HCT116 (cell line): ENCODE data around the gene SLC9C2. TPM values are rescaled to one million over a fixed set of nuclear protein-coding genes. Genes with fewer than 3 reads are reported as not detected.
"Not testable (repeated sequence)": the region's sequence is repeated elsewhere in the genome, so short reads cannot be mapped to it uniquely, and the experiment has no call there.

ENCODE experiments used
- ATAC-seq: fragments of 200-7000 bp; cut with Tn5 transposase; 2 replicates; pipeline ENCODE4 v1.9.1; 2020; ENCODE audit warnings: mild to moderate bottlenecking, moderate library complexity
- BruUV-seq: library from RNA; stranded (reverse); fragments of 400-500 nt; replicated peaks from 2 replicates; lab custom pipeline; 2021; lab: Mats Ljungman, UMichigan
- CTCF ChIA-PET: fragments of 300-600 bp; sonication (Branson Sonifier 250); formaldehyde crosslinking; loops from one replicate; lab custom pipeline; 2021; ENCODE audit warnings: antibody characterized with exemption; lab: Charles Lee
- POLR2A ChIA-PET: fragments of 300-600, 350-600 bp; sonication (Branson Sonifier 250); formaldehyde crosslinking; loops from one replicate; lab custom pipeline; 2021; ENCODE audit warnings: antibody characterized with exemption; lab: Charles Lee
- RAD21 ChIA-PET, 2 experiments: fragments of 300-600 bp; sonication (Branson Sonifier 250); formaldehyde crosslinking; loops; one replicate each; lab custom pipeline; 2023; ENCODE audit warnings: low total read pairs in 2 of 2; ENCODE audit not compliant: uncharacterized antibody in 2 of 2, unreplicated experiment in 2 of 2, low non-redundant PET in 1 of 2; lab: Charles Lee
- DNase-seq: peaks from one replicate; pipeline ENCODE4 v3.0.0-alpha.2; 2010; ENCODE audit warnings: low read depth, low spot score
- H2AFZ ChIP-seq: fragments of 200-600 bp; shearing (Covaris generic), sonication (generic); 2 replicates; pipeline ENCODE4 v1.6.1; 2017; ENCODE audit warnings: low read depth, mixed run types, mixed read lengths, antibody characterized with exemption, low read length; ENCODE audit not compliant: poor library complexity, severe bottlenecking
- H3K27ac ChIP-seq: 2 replicates; pipeline ENCODE4 v1.5.1; 2012; ENCODE audit warnings: low read depth, low read length
- H3K27me3 ChIP-seq: fragments of 200-600 bp; sonication (generic); 2 replicates; pipeline ENCODE4 v1.6.1; 2016; ENCODE audit warnings: mixed run types, low read length, mixed read lengths; ENCODE audit not compliant: insufficient read depth
- H3K36me3 ChIP-seq, 2 experiments: fragments of 200-500 bp in 1 of 2; fragments of 200-600 bp in 1 of 2; sonication (Bioruptor generic) in 1 of 2; sonication (generic) in 1 of 2; 2 replicates each; pipeline versions ENCODE4 v1.5.1 to v1.6.1; 2014 to 2016; ENCODE audit warnings: low read length in 2 of 2, inconsistent platforms in 1 of 2, mixed read lengths in 1 of 2, mixed run types in 1 of 2; ENCODE audit not compliant: insufficient read depth in 2 of 2, control insufficient read depth in 1 of 2
- H3K4me1 ChIP-seq, 2 experiments: fragments of 200-600 bp in 1 of 2; sonication (generic) in 1 of 2; 2 replicates each; pipeline versions ENCODE4 v1.5.1 to v1.6.1; 2012 to 2017; ENCODE audit warnings: low read length in 2 of 2, inconsistent platforms in 1 of 2, mild to moderate bottlenecking in 1 of 2, mixed read lengths in 1 of 2, mixed run types in 1 of 2, moderate library complexity in 1 of 2; ENCODE audit not compliant: insufficient read depth in 2 of 2, control insufficient read depth in 1 of 2
- H3K4me2 ChIP-seq: fragments of 200-600 bp; sonication (generic); 2 replicates; pipeline ENCODE4 v1.6.1; 2017; ENCODE audit warnings: mixed run types, low read length, mixed read lengths
- H3K4me3 ChIP-seq, 2 experiments: fragments of 200-600 bp in 1 of 2; sonication (generic) in 1 of 2; replicated peaks in 1 of 2; 2 replicates each; pipeline ENCODE4 v1.5.1; 2011 to 2016; ENCODE audit warnings: low read length in 2 of 2, control low read depth in 1 of 2, low read depth in 1 of 2, mild to moderate bottlenecking in 1 of 2, mixed read lengths in 1 of 2, mixed run types in 1 of 2
- H3K79me2 ChIP-seq: fragments of 200-600 bp; sonication (generic); 2 replicates; pipeline ENCODE4 v1.6.1; 2017; ENCODE audit warnings: mild to moderate bottlenecking, mixed run types, low read length, moderate library complexity, mixed read lengths; ENCODE audit not compliant: insufficient read depth
- H3K9ac ChIP-seq: fragments of 200-600 bp; sonication (generic); 2 replicates; pipeline ENCODE4 v1.6.1; 2016; ENCODE audit warnings: low read length, mixed read lengths
- H3K9me2 ChIP-seq: fragments of 200-600 bp; sonication (generic), shearing (Covaris generic); 2 replicates; pipeline ENCODE4 v1.6.1; 2017; ENCODE audit warnings: mixed run types, mild to moderate bottlenecking, moderate library complexity; ENCODE audit not compliant: insufficient read depth
- H3K9me3 ChIP-seq, 2 experiments: fragments of 200-500 bp in 1 of 2; fragments of 200-600 bp in 1 of 2; sonication (Bioruptor generic) in 1 of 2; sonication (generic) in 1 of 2; 2 replicates each; pipeline ENCODE4 v1.6.1; 2014 to 2017; ENCODE audit warnings: low read length in 2 of 2, mixed read lengths in 2 of 2, inconsistent platforms in 1 of 2, low read depth in 1 of 2, mild to moderate bottlenecking in 1 of 2, mixed run types in 1 of 2, moderate library complexity in 1 of 2; ENCODE audit not compliant: control insufficient read depth in 1 of 2, insufficient read depth in 1 of 2
- H4K20me1 ChIP-seq: fragments of 200-600 bp; sonication (generic), shearing (Covaris generic); 2 replicates; pipeline ENCODE4 v1.6.1; 2017; ENCODE audit warnings: mixed run types, mild to moderate bottlenecking, moderate library complexity; ENCODE audit not compliant: insufficient read depth
- ATF3 ChIP-seq: IDR thresholded peaks from 2 replicates; pipeline ENCODE4 v1.6.1; 2012
- CEBPB ChIP-seq: IDR thresholded peaks from 2 replicates; pipeline ENCODE4 v1.6.1; 2012; ENCODE audit warnings: low read depth
- EZH2phosphoT487 ChIP-seq: fragments of 200-600 bp; IDR thresholded peaks from 2 replicates; pipeline ENCODE4 v1.6.1; 2018; ENCODE audit warnings: antibody characterized with exemption, borderline replicate concordance
- FOSL1 ChIP-seq: IDR thresholded peaks from 2 replicates; pipeline ENCODE4 v1.6.1; 2012; ENCODE audit warnings: low read depth
- JUND ChIP-seq: IDR thresholded peaks from 2 replicates; pipeline ENCODE4 v1.6.1; 2012
- MAX ChIP-seq: IDR thresholded peaks from 2 replicates; pipeline ENCODE4 v1.6.1; 2012
- POLR2A ChIP-seq: IDR thresholded peaks from 2 replicates; pipeline ENCODE4 v1.7.0; 2011; ENCODE audit warnings: borderline replicate concordance; ENCODE audit not compliant: insufficient read depth, insufficient read length; ENCODE audit errors: extremely low read depth
- POLR2AphosphoS5 ChIP-seq: IDR thresholded peaks from 2 replicates; pipeline ENCODE4 v1.6.1; 2011; ENCODE audit warnings: mild to moderate bottlenecking, low read depth, low read length, moderate library complexity
- REST ChIP-seq: IDR thresholded peaks from 2 replicates; pipeline ENCODE4 v1.6.1; 2012; ENCODE audit warnings: low read depth
- SIN3A ChIP-seq: IDR thresholded peaks from 2 replicates; pipeline ENCODE4 v1.6.1; 2012; ENCODE audit warnings: low read depth
- SP1 ChIP-seq: IDR thresholded peaks from 2 replicates; pipeline ENCODE4 v1.6.1; 2012; ENCODE audit warnings: low read depth
- YY1 ChIP-seq: IDR thresholded peaks from 2 replicates; pipeline ENCODE4 v1.6.1; 2011; ENCODE audit warnings: low read length, low read depth, moderate library complexity, mild to moderate bottlenecking; ENCODE audit not compliant: insufficient replicate concordance; ENCODE audit errors: extremely low read depth
- intact Hi-C: fragments of 100-400 bp; cut with micrococcal nuclease; formaldehyde crosslinking; loops from 2 replicates; pipeline ENCODE4 v1.10.0; 2022
- total RNA-seq: library from RNA; stranded (reverse); gene quantifications from one replicate; pipeline ENCODE4 v1.2.1, GENCODE V29; 2021; ENCODE audit not compliant: unreplicated experiment
- TF ChIP-seq, protein P1 (sequence below): IDR thresholded peaks from 2 replicates; pipeline ENCODE4 v1.6.1; 2011; ENCODE audit warnings: mild to moderate bottlenecking, low read length, moderate library complexity; ENCODE audit not compliant: insufficient replicate concordance; ENCODE audit errors: extremely low read depth

SLC9C2 gene
- total RNA-seq, 1 experiment from 2014 or later: not detected

DNA sequence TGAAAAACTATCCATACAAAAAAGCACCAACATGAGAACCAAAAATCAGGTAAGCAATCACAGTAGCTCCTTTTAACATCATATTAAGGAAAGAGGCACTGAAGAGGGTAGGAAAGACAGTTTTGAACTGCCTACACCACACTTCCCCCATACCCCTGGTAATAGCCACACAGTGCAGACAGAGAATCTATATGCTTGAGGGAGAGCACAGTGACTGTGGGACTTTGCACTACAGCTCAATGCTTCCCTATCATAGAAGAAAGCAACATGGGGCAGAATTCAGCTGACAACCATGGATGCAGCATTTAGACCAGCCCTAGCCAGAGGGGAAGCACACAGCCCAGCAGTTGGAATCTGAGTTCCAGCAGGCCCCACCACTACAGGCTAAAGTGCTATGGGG, 24.4 kb upstream of the SLC9C2 start (continued):
- TF ChIP-seq SP1: no peak
- TF ChIP-seq POLR2A: no peak
- TF ChIP-seq CEBPB: no peak
- TF ChIP-seq YY1: no peak
- no peak for TF ChIP-seq MAX
- no peak for TF ChIP-seq JUND
- TF ChIP-seq, all 23 proteins: peak for 0

- H4K20me1 ChIP-seq: no peaks in the 10 kb centered on the region
- ATAC-seq: no peak
- TF ChIP-seq SIN3A (no peak), ATF3 (no peak), POLR2A (no peak), POLR2AphosphoS5 (no peak), REST (no peak), EZH2phosphoT487 (no peak), FOSL1 (no peak), MAX (no peak), YY1 (no peak)
- TF ChIP-seq, protein P1, sequence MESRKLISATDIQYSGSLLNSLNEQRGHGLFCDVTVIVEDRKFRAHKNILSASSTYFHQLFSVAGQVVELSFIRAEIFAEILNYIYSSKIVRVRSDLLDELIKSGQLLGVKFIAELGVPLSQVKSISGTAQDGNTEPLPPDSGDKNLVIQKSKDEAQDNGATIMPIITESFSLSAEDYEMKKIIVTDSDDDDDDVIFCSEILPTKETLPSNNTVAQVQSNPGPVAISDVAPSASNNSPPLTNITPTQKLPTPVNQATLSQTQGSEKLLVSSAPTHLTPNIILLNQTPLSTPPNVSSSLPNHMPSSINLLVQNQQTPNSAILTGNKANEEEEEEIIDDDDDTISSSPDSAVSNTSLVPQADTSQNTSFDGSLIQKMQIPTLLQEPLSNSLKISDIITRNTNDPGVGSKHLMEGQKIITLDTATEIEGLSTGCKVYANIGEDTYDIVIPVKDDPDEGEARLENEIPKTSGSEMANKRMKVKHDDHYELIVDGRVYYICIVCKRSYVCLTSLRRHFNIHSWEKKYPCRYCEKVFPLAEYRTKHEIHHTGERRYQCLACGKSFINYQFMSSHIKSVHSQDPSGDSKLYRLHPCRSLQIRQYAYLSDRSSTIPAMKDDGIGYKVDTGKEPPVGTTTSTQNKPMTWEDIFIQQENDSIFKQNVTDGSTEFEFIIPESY: no peak
- TF ChIP-seq, all 23 proteins: peak for 0
- ChIA-PET POLR2A (no interaction called here), CTCF (no interaction called here), RAD21 (no interaction called here)
- Histone ChIP-seq H3K27me3 (no peaks in the 10 kb centered on the region), H3K4me2 (no peak overlapping the region), H3K27ac (no peak overlapping the region), H3K9ac (no peak overlapping the region), H2AFZ (no peak overlapping the region), H3K9me3 (no peaks in the 10 kb centered on the region), H3K4me3 (no peak overlapping the region), H3K9me2 (no peaks in the 10 kb centered on the region), H3K4me1 (no peaks in the 10 kb centered on the region), H3K79me2 (no peaks in the 10 kb centered on the region), H3K36me3 (no peaks in the 10 kb centered on the region)
- intact Hi-C loops: no loop called here
- no TSS peak for BruUV-seq
- DNase-seq: no peak
These were observed 14.0 kb upstream of the SLC9C2 start for GRCh38 chr1:173616859-173617258.

GRCh38 chr1:173613086-173613485, 10.2 kb upstream of the SLC9C2 start:
- H2AFZ ChIP-seq, H3K4me1 ChIP-seq, H3K27ac ChIP-seq, BruUV-seq, ATAC-seq, H3K36me3 ChIP-seq, H3K4me2 ChIP-seq, CTCF ChIA-PET, DNase-seq, H3K9me3 ChIP-seq, H3K79me2 ChIP-seq, POLR2A ChIA-PET, H3K9me2 ChIP-seq, H4K20me1 ChIP-seq, H3K9ac ChIP-seq, RAD21 ChIA-PET, H3K27me3 ChIP-seq, intact Hi-C loops, H3K4me3 ChIP-seq: not testable (repeated sequence)
